ENCODE measurements around the gene MICAL3.

- no peak for TF ChIP-seq CTCF (IDR thresholded peaks at IDR 0.05)
- no peak for TF ChIP-seq POLR2A (IDR thresholded peaks at IDR 0.05)
Observed at GRCh38 chr22:17938484-17938924, 85.9 kb downstream of the MICAL3 start.

All from testis (tissue), 2 donors.